VCaP (cell line): ENCODE measurements around the gene C1orf159.

Experiments used
- H3K27ac ChIP-seq: fragments of 450-650 bp; 2 replicates; pipeline ENCODE4 v1.5.1; 2017
- TF ChIP-seq, protein P1 (sequence below): fragments of 450-650 bp; conservative IDR thresholded peaks from 2 replicates; pipeline ENCODE4 v1.5.1; 2017; ENCODE audit warnings: mild to moderate bottlenecking, moderate library complexity

Gene C1orf159

GRCh38 chr1:1134300-1134970 is 18.5 kb upstream of the C1orf159 start:
- no peak overlapping the region for H3K27ac ChIP-seq
- TF ChIP-seq, protein P1, sequence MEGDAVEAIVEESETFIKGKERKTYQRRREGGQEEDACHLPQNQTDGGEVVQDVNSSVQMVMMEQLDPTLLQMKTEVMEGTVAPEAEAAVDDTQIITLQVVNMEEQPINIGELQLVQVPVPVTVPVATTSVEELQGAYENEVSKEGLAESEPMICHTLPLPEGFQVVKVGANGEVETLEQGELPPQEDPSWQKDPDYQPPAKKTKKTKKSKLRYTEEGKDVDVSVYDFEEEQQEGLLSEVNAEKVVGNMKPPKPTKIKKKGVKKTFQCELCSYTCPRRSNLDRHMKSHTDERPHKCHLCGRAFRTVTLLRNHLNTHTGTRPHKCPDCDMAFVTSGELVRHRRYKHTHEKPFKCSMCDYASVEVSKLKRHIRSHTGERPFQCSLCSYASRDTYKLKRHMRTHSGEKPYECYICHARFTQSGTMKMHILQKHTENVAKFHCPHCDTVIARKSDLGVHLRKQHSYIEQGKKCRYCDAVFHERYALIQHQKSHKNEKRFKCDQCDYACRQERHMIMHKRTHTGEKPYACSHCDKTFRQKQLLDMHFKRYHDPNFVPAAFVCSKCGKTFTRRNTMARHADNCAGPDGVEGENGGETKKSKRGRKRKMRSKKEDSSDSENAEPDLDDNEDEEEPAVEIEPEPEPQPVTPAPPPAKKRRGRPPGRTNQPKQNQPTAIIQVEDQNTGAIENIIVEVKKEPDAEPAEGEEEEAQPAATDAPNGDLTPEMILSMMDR = no peak

GRCh38 chr1:1132956-1133750 is 17.3 kb upstream of the C1orf159 start:
- TF ChIP-seq, protein P1 = 0 out of 2 replicates have a peak, but pooled peaks have one; percentile 0
- H3K27ac ChIP-seq = peak overlapping the region; percentile 66

- TF ChIP-seq, protein P1 = 0 out of 2 replicates have a peak, but pooled peaks have one; percentile 7
- peak overlapping the region; percentile 66 for H3K27ac ChIP-seq
Measured at GRCh38 chr1:1132042-1132950, 16.4 kb upstream of the C1orf159 start.

GRCh38 chr1:1130206-1131120 is 14.6 kb upstream of the C1orf159 start:
- TF ChIP-seq, protein P1 = no peak
- H3K27ac ChIP-seq = no peak overlapping the region

GRCh38 chr1:1129381-1129821 is 13.5 kb upstream of the C1orf159 start:
- no peak overlapping the region for H3K27ac ChIP-seq
- TF ChIP-seq, protein P1 = no peak

DNA sequence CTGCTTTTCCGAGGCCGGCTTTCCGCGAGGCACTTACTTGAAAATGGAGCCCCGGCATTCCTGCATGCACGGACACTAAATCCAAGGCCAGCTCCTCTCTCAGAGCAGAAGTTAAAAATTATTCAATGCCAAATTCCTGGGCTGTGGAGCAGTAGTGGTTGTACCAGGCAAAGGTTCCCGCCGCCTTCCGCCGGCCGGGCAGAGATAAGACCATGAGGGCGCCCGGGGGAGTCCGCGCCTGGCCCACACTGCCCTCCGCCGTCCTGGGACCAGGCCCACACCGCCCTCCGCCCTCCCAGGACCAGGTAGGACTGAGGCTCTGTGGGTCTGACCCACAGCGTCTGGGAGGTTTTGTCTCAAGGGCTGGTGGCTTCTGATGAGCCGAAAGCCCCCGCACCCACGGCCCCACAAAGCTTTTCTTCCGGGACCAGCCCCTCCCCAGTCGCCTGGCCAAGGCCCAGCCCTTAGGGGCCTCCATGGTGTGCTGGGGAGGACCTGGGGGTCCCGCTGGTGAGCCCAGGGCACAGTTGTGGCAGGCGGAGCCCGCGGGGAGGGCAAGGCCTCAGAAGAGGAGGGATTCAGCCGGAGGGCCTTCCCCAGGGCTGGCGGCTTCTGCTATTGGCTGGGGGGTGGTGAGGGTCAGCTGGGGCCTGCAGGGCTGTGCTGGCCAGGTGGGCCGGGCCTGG is 12.7 kb upstream of the C1orf159 start:
- no peak overlapping the region for H3K27ac ChIP-seq
- TF ChIP-seq, protein P1 = no peak
